Esophagus squamous epithelium (tissue), 5 donors: ENCODE results near the gene NLN. TPM values are rescaled to one million over a fixed set of nuclear protein-coding genes. Genes with fewer than 3 reads are reported as not detected.

Experiments used
- DNase-seq: peaks from one replicate; lab custom pipeline; 2025; lab: John Stamatoyannopoulos, UW
- H3K27ac ChIP-seq, 4 donors: fragments of 200-600 bp; sonication (generic); one replicate each; pipeline ENCODE4 v1.5.1; 2016 to 2019; ENCODE audit warnings: mild to moderate bottlenecking in 1 of 4
- H3K27me3 ChIP-seq, 4 donors: fragments of 200-600 bp; sonication (generic); 1 replicate in 3 of 4; 2 replicates in 1 of 4; pipeline versions ENCODE4 v1.5.1 to v1.6.0; 2017 to 2021; ENCODE audit warnings: antibody characterized with exemption in 1 of 4
- H3K36me3 ChIP-seq, 3 donors: fragments of 200-600 bp; sonication (generic); one replicate each; pipeline ENCODE4 v1.5.1; 2016 to 2019
- H3K4me1 ChIP-seq, 3 donors: fragments of 200-600 bp; sonication (generic); one replicate each; pipeline ENCODE4 v1.5.1; 2017 to 2019
- H3K4me3 ChIP-seq, 4 donors: fragments of 200-600 bp; sonication (generic); 1 replicate in 3 of 4; 2 replicates in 1 of 4; pipeline ENCODE4 v1.5.1; 2016 to 2019; ENCODE audit warnings: mild to moderate bottlenecking in 2 of 4, moderate library complexity in 1 of 4
- H3K9me3 ChIP-seq, 3 donors: fragments of 200-600 bp; sonication (generic); one replicate each; pipeline ENCODE4 v1.5.1; 2016 to 2019
- POLR2A ChIP-seq, 4 donors: fragments of 450-650 bp; IDR thresholded peaks; one replicate each; pipeline ENCODE4 v1.6.1; 2017; ENCODE audit warnings: antibody characterized with exemption in 4 of 4, mild to moderate bottlenecking in 4 of 4, moderate library complexity in 3 of 4
- WGBS, 2 donors: methylation state at CpG; one replicate each; pipeline ENCODE4 v1.1.5; 2018; 5-methylcytosine and 5-hydroxymethylcytosine counted together
- intact Hi-C: fragments of 100-400 bp; cut with DNase I; formaldehyde crosslinking; loops from one replicate; pipeline ENCODE4 v1.15.0; 2022
- total RNA-seq, 4 donors: library from RNA; depleted of rRNA; stranded (reverse); fragments of >200 nt; gene quantifications; one replicate each; pipeline ENCODE4 v1.1.0, GENCODE V29; 2016
- TF ChIP-seq, protein P1 (sequence below), 6 experiments: fragments of 450-650 bp in 4 of 6; fragments of 200-600 bp in 2 of 6; sonication (generic) in 2 of 6; IDR thresholded peaks; one replicate each; pipeline ENCODE4 v1.5.1; 2016 to 2019; ENCODE audit warnings: antibody characterized with exemption in 6 of 6, mild to moderate bottlenecking in 4 of 6, moderate library complexity in 4 of 6
- donor health status: DM: yes; HTN: yes; CAD: no.

NLN gene
- total RNA-seq, 4 donors from 2014 or later: 4.9 to 22.1 (median 19.2) TPM

DNA sequence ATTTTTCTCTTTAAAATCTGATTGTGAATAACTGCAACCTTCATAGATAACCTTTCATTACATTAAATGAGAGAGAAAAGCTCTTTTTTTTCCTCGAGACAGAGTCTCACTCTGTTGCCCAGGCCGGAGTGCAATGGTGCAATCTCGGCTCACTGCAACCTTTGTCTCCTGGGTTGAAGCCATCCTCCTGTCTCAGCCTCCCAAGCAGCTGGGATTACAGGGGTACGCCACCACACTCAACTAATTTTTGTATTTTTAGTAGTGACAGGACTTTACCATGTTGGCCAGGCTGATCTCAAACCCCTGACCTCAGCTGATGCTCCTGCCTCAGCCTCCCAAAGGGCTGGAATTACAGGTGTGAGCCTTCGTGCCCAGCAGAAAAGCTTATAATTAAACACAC is 134.5 kb downstream of the NLN start:
- WGBS, 2 donors: 84 to 88% methylated on average over 5 of the region's 5 CpGs
- TF ChIP-seq, protein P1, sequence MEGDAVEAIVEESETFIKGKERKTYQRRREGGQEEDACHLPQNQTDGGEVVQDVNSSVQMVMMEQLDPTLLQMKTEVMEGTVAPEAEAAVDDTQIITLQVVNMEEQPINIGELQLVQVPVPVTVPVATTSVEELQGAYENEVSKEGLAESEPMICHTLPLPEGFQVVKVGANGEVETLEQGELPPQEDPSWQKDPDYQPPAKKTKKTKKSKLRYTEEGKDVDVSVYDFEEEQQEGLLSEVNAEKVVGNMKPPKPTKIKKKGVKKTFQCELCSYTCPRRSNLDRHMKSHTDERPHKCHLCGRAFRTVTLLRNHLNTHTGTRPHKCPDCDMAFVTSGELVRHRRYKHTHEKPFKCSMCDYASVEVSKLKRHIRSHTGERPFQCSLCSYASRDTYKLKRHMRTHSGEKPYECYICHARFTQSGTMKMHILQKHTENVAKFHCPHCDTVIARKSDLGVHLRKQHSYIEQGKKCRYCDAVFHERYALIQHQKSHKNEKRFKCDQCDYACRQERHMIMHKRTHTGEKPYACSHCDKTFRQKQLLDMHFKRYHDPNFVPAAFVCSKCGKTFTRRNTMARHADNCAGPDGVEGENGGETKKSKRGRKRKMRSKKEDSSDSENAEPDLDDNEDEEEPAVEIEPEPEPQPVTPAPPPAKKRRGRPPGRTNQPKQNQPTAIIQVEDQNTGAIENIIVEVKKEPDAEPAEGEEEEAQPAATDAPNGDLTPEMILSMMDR (IDR thresholded peaks at IDR 0.05): no peak
- TF ChIP-seq POLR2A (IDR thresholded peaks at IDR 0.05): no peak
- no peak for DNase-seq
- Histone ChIP-seq H3K4me3 (no peak overlapping the region), H3K27ac (no peak overlapping the region), H3K9me3 (no peaks in the 10 kb centered on the region), H3K27me3 (no peaks in the 10 kb centered on the region), H3K4me1 (no peaks in the 10 kb centered on the region), H3K36me3 (no peaks in the 10 kb centered on the region)
- intact Hi-C loops: no loop called here

DNA sequence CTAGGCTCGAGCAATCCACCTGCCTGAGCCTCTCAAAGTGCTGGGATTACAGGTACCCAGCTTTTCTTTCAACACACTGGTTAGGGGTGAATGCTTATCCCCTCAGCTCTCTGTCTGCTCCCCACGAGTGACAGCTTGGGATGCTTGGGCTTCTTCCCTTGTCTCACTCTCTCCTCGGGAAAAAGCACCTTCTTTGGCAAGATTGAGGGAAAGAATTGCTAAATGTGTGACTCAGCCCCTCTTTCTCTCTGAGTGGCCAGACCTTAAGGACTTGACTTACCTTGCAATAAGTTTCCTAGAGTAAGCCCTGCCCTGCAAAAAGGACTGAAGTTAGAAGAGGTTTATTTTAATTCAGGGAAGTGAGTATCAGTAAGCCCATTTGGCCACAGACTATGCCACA is 136.3 kb downstream of the NLN start:
- DNase-seq: no peak
- TF ChIP-seq, protein P1 (IDR thresholded peaks at IDR 0.05): no peak
- no peak for TF ChIP-seq POLR2A (IDR thresholded peaks at IDR 0.05)

DNA sequence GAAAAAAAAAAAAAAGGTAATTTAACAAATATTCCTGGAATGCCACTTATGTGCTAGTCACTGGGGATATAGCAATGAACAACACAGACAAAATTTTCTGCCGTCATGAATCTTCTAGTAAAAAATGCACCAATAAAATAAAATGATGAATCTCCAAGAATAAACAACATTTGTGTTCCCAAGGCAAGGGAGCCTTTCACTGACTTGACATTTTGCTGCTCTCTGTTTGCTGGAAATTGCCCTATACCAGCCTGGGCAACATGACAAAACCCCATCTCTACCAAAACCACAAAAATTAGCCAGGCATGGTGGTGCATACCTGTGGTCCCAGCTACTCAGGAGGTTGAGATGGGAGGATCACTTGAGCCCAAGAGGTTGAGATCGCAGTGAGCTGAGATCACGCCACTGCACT is 139.8 kb downstream of the NLN start:
- H3K36me3 ChIP-seq: no peaks in the 10 kb centered on the region
- intact Hi-C loops: no loop called here
- no peak for DNase-seq
- WGBS, 2 donors: 87 to 88% methylated on average over 3 of the region's 3 CpGs
- no peak overlapping the region for H3K27ac ChIP-seq
- no peaks in the 10 kb centered on the region for H3K4me1 ChIP-seq
- no peak for TF ChIP-seq POLR2A (IDR thresholded peaks at IDR 0.05)
- TF ChIP-seq, protein P1 (IDR thresholded peaks at IDR 0.05): no peak
- no peak overlapping the region for H3K4me3 ChIP-seq
- H3K27me3 ChIP-seq: no peaks in the 10 kb centered on the region
- H3K9me3 ChIP-seq: no peaks in the 10 kb centered on the region

More for the DNA sequence above, 136.3 kb downstream of the NLN start:
- Histone ChIP-seq H3K36me3 (no peaks in the 10 kb centered on the region), H3K27ac (no peak overlapping the region), H3K27me3 (no peaks in the 10 kb centered on the region), H3K9me3 (no peaks in the 10 kb centered on the region), H3K4me1 (no peaks in the 10 kb centered on the region), H3K4me3 (no peak overlapping the region)
- 27 to 33% methylated on average over 1 to 3 of the region's 3 CpGs for WGBS, 2 donors
- intact Hi-C loops: no loop called here

DNA sequence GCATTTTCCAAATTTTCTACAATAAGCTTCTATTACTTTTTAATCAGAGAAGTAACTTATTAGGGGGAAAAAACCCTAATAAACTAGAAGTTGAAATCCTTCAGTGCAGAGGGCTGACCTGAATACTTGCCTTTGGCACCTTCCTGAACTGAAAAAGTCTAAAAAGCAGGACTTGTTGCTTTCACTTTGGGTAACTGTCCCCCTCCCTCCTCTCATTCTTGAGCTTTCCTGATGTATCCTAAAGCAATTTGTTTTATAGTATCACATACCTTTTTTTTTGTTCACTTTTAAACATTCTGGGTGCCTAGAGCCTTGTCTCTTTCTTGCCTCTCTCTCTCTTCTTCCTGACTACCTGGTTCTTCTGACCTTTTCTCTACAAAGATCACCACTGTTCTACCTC is 140.4 kb downstream of the NLN start:
- TF ChIP-seq, protein P1 (IDR thresholded peaks at IDR 0.05): no peak
- no peak for TF ChIP-seq POLR2A (IDR thresholded peaks at IDR 0.05)
- H3K27ac ChIP-seq: no peak overlapping the region
- no peaks in the 10 kb centered on the region for H3K4me1 ChIP-seq

DNA sequence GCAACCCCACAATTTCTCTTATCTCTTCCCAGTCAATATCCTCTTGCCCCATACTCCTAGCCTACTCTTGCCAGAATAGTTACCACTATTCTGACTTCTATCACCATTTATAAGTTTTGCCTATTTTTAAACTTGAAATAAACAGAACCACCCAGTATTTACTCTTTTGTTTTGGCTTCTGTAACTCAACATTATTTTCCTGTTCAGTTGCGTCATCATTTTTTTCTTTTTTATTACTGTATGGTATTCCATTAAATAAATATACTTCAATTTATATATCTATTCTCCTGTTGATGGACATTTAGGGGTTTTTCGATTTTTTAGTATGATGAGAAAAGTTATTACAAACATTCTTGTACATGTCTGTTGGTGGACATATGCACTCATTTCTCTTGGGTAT is 141.7 kb downstream of the NLN start:
- Histone ChIP-seq H3K36me3 (no peaks in the 10 kb centered on the region), H3K27ac (no peak overlapping the region), H3K4me3 (no peak overlapping the region), H3K9me3 (no peaks in the 10 kb centered on the region), H3K4me1 (no peaks in the 10 kb centered on the region), H3K27me3 (no peaks in the 10 kb centered on the region)
- TF ChIP-seq, protein P1 (IDR thresholded peaks at IDR 0.05): no peak
- no peak for TF ChIP-seq POLR2A (IDR thresholded peaks at IDR 0.05)
- intact Hi-C loops: no loop called here
- no peak for DNase-seq
- WGBS, 2 donors: 92 to 94% methylated on average over 2 of the region's 2 CpGs

More for the DNA sequence above, 140.4 kb downstream of the NLN start:
- DNase-seq: no peak
- Histone ChIP-seq H3K27me3 (no peaks in the 10 kb centered on the region), H3K9me3 (no peaks in the 10 kb centered on the region), H3K4me3 (no peak overlapping the region), H3K36me3 (no peaks in the 10 kb centered on the region)
- intact Hi-C loops: no loop called here
